Fibroblast of lung (primary cell): Measurements from ENCODE around the gene ARMC3. TPM values are rescaled to one million over a fixed set of nuclear protein-coding genes. Genes with fewer than 3 reads are reported as not detected.

Experiments
- DNase-seq, 2 donors: peaks; one replicate each; pipeline versions ENCODE4 v3.0.0 to v3.0.0-alpha.2; 2010; ENCODE audit warnings: low read depth in 2 of 2
- H2AFZ ChIP-seq: 2 replicates; pipeline ENCODE4 v1.5.1; 2012; ENCODE audit warnings: low read length, control low read depth, inconsistent platforms
- H3K27ac ChIP-seq: 2 replicates; pipeline ENCODE4 v1.5.1; 2011; ENCODE audit warnings: low read length, control low read depth; ENCODE audit not compliant: insufficient read depth
- H3K27me3 ChIP-seq: 2 replicates; pipeline ENCODE4 v1.5.1; 2011; ENCODE audit warnings: mild to moderate bottlenecking, low read length; ENCODE audit not compliant: control insufficient read depth, insufficient read depth
- H3K36me3 ChIP-seq: 2 replicates; pipeline ENCODE4 v1.5.1; 2011; ENCODE audit warnings: low read length; ENCODE audit not compliant: control insufficient read depth, insufficient read depth
- H3K4me1 ChIP-seq: 2 replicates; pipeline ENCODE4 v1.5.1; 2011; ENCODE audit warnings: low read length; ENCODE audit not compliant: control insufficient read depth, insufficient read depth; ENCODE audit errors: extremely low read depth
- H3K4me2 ChIP-seq: 2 replicates; pipeline ENCODE4 v1.5.1; 2011; ENCODE audit warnings: low read length, control low read depth; ENCODE audit not compliant: insufficient read depth; ENCODE audit errors: extremely low read depth
- H3K4me3 ChIP-seq, 4 experiments: fragments of 200-600 bp in 1 of 4; sonication (generic) in 1 of 4; replicated peaks in 1 of 4; 2 replicates each; pipeline ENCODE4 v1.5.1; 2011 to 2016; ENCODE audit warnings: low read length in 4 of 4, low read depth in 3 of 4, mild to moderate bottlenecking in 3 of 4, control low read depth in 2 of 4, inconsistent platforms in 1 of 4, mixed read lengths in 1 of 4; ENCODE audit not compliant: insufficient read depth in 1 of 4; ENCODE audit errors: control extremely low read depth in 1 of 4
- H3K79me2 ChIP-seq: 2 replicates; pipeline ENCODE4 v1.5.1; 2012; ENCODE audit warnings: mild to moderate bottlenecking, low read length, inconsistent platforms; ENCODE audit not compliant: control insufficient read depth, insufficient read depth
- H3K9ac ChIP-seq: 2 replicates; pipeline ENCODE4 v1.5.1; 2011; ENCODE audit warnings: mild to moderate bottlenecking, low read length, control low read depth; ENCODE audit not compliant: insufficient read depth
- H3K9me3 ChIP-seq: 2 replicates; pipeline ENCODE4 v1.5.1; 2012; ENCODE audit warnings: low read depth, low read length; ENCODE audit not compliant: control insufficient read depth, insufficient read depth
- H4K20me1 ChIP-seq: 2 replicates; pipeline ENCODE4 v1.5.1; 2011; ENCODE audit warnings: low read length; ENCODE audit not compliant: control insufficient read depth, insufficient read depth; ENCODE audit errors: extremely low read depth
- CTCF ChIP-seq, 2 donors: IDR thresholded peaks in 1 of 2; conservative IDR thresholded peaks in 1 of 2; 1 replicate in 1 of 2; 2 replicates in 1 of 2; pipeline ENCODE4 v1.5.1; 2011 to 2012; ENCODE audit warnings: low read length in 2 of 2, control low read depth in 1 of 2, inconsistent platforms in 1 of 2, low read depth in 1 of 2, mild to moderate bottlenecking in 1 of 2
- EZH2 ChIP-seq: IDR thresholded peaks from 2 replicates; pipeline ENCODE4 v1.5.1; 2012; ENCODE audit warnings: low read length, control low read depth, mild to moderate bottlenecking; ENCODE audit errors: missing control alignments
- polyA plus RNA-seq, 2 donors: library from polyadenylated mRNA; depleted of rRNA in 1 of 2; stranded (reverse) in 1 of 2; unstranded in 1 of 2; fragments of >200 nt; gene quantifications; 2 replicates each; pipeline ENCODE4 v1.2.1, GENCODE V29; 2011 to 2012; ENCODE audit warnings: missing spikeins in 1 of 2
- total RNA-seq: library from RNA; depleted of rRNA; stranded (reverse); fragments of >200 nt; gene quantifications from 2 replicates; pipeline ENCODE4 v1.2.1, GENCODE V29; 2014

The ARMC3 gene
- total and polyA plus RNA-seq, 2 donors (not counting 1 experiment from before 2014, with no cell fraction given), result not detected

- Histone ChIP-seq H3K9me3 (no peaks in the 10 kb centered on the region), H3K4me2 (no peak overlapping the region), H3K27ac (no peak overlapping the region), H3K4me3 (no peak overlapping the region), H3K9ac (no peak overlapping the region), H3K27me3 (peaks cover 2% of the 10 kb centered on the region), H2AFZ (no peak overlapping the region), H3K36me3 (no peaks in the 10 kb centered on the region), H4K20me1 (no peaks in the 10 kb centered on the region), H3K4me1 (no peaks in the 10 kb centered on the region), H3K79me2 (no peaks in the 10 kb centered on the region)
- no peak for TF ChIP-seq EZH2
- no peak for TF ChIP-seq CTCF (conservative IDR thresholded peaks at IDR 0.05 in 1 of 2, IDR thresholded peaks at IDR 0.05 in 1 of 2; ENCODE audit: low read depth in 1 of 2, low read length in 2 of 2)
- no peak for DNase-seq
Observed at GRCh38 chr10:22992075-22992474, 64.2 kb downstream of the ARMC3 start.

- no peaks in the 10 kb centered on the region for H3K79me2 ChIP-seq
- no peak overlapping the region for H3K4me3 ChIP-seq
- H3K4me2 ChIP-seq, result no peak overlapping the region
- no peak overlapping the region for H2AFZ ChIP-seq
- H3K36me3 ChIP-seq, result no peaks in the 10 kb centered on the region
- TF ChIP-seq EZH2, result no peak
- no peak for TF ChIP-seq CTCF (conservative IDR thresholded peaks at IDR 0.05 in 1 of 2, IDR thresholded peaks at IDR 0.05 in 1 of 2; ENCODE audit: low read depth in 1 of 2, low read length in 2 of 2)
- H3K27me3 ChIP-seq, result peaks cover 2% of the 10 kb centered on the region
- no peaks in the 10 kb centered on the region for H3K4me1 ChIP-seq
- no peak overlapping the region for H3K9ac ChIP-seq
- DNase-seq, result no peak
- no peak overlapping the region for H3K27ac ChIP-seq
- H4K20me1 ChIP-seq, result no peaks in the 10 kb centered on the region
- no peaks in the 10 kb centered on the region for H3K9me3 ChIP-seq
Observed at GRCh38 chr10:22992621-22993020, 64.8 kb downstream of the ARMC3 start.

GRCh38 chr10:22993314-22993713 is 65.5 kb downstream of the ARMC3 start:
- TF ChIP-seq CTCF (conservative IDR thresholded peaks at IDR 0.05 in 1 of 2, IDR thresholded peaks at IDR 0.05 in 1 of 2; ENCODE audit: low read depth in 1 of 2, low read length in 2 of 2), result no peak
- TF ChIP-seq EZH2, result no peak
- H3K27ac ChIP-seq, result no peak overlapping the region
- H4K20me1 ChIP-seq, result no peaks in the 10 kb centered on the region
- no peaks in the 10 kb centered on the region for H3K9me3 ChIP-seq
- no peak overlapping the region for H3K4me3 ChIP-seq
- H3K27me3 ChIP-seq, result peaks cover 2% of the 10 kb centered on the region
- DNase-seq, result no peak
- no peak overlapping the region for H3K9ac ChIP-seq
- H3K4me1 ChIP-seq, result no peaks in the 10 kb centered on the region
- H3K36me3 ChIP-seq, result no peaks in the 10 kb centered on the region
- no peak overlapping the region for H3K4me2 ChIP-seq
- H3K79me2 ChIP-seq, result no peaks in the 10 kb centered on the region
- H2AFZ ChIP-seq, result no peak overlapping the region
